A673 (cell line): ENCODE results near the gene PDE12. TPM values are rescaled to one million over a fixed set of nuclear protein-coding genes. Genes with fewer than 3 reads are reported as not detected.

Experiments used
- BruUV-seq: library from RNA; stranded (reverse); fragments of 400-500 nt; replicated peaks from 2 replicates; lab custom pipeline; 2021; lab: Mats Ljungman, UMichigan
- CTCF ChIA-PET: fragments of 300-600 bp; sonication (Branson Sonifier 250); formaldehyde crosslinking; loops from one replicate; lab custom pipeline; 2022; ENCODE audit warnings: antibody characterized with exemption; lab: Charles Lee
- POLR2A ChIA-PET: fragments of 300-600 bp; sonication (Branson Sonifier 250); formaldehyde crosslinking; loops from one replicate; lab custom pipeline; 2022; ENCODE audit warnings: antibody characterized with exemption; ENCODE audit not compliant: low non-redundant PET; lab: Charles Lee
- DNase-seq: peaks from one replicate; pipeline ENCODE4 v3.0.0-alpha.2; 2015; ENCODE audit warnings: low spot score
- H3K27ac ChIP-seq: fragments of 200-600 bp; sonication (generic); 2 replicates; pipeline ENCODE4 v1.5.1; 2016; ENCODE audit warnings: mixed run types, low read depth, mild to moderate bottlenecking, mixed read lengths, antibody characterized with exemption, low read length; ENCODE audit not compliant: poor library complexity, severe bottlenecking
- H3K27me3 ChIP-seq: fragments of 200-600 bp; sonication (generic); replicated peaks from 2 replicates; pipeline ENCODE4 v1.6.1; 2017; ENCODE audit warnings: mixed run types, low read depth, mild to moderate bottlenecking, mixed read lengths, antibody characterized with exemption, low read length; ENCODE audit not compliant: insufficient read depth, poor library complexity
- H3K36me3 ChIP-seq: fragments of 200-600 bp; sonication (generic); 2 replicates; pipeline ENCODE4 v1.6.1; 2016; ENCODE audit warnings: mixed run types, mild to moderate bottlenecking, mixed read lengths, antibody characterized with exemption, low read length; ENCODE audit not compliant: insufficient read depth, poor library complexity, severe bottlenecking
- H3K4me1 ChIP-seq: fragments of 200-600 bp; sonication (generic); 2 replicates; pipeline ENCODE4 v1.6.1; 2017; ENCODE audit warnings: mixed run types, mild to moderate bottlenecking, mixed read lengths, antibody characterized with exemption, low read length; ENCODE audit not compliant: insufficient read depth, poor library complexity, severe bottlenecking
- H3K4me3 ChIP-seq: fragments of 200-600 bp; sonication (generic); 2 replicates; pipeline ENCODE4 v1.5.1; 2016; ENCODE audit warnings: low read depth, mixed run types, mild to moderate bottlenecking, mixed read lengths, low read length; ENCODE audit not compliant: poor library complexity, severe bottlenecking
- H3K9me3 ChIP-seq: fragments of 200-600 bp; sonication (generic); 2 replicates; pipeline ENCODE4 v1.6.1; 2016; ENCODE audit warnings: mixed run types, low read depth, mild to moderate bottlenecking, mixed read lengths, antibody characterized with exemption, low read length; ENCODE audit not compliant: poor library complexity, severe bottlenecking
- CTCF ChIP-seq: fragments of 300-800, 200-600 bp; sonication (generic); conservative IDR thresholded peaks from 2 replicates; pipeline ENCODE4 v1.5.1; 2017; ENCODE audit warnings: low read depth, mild to moderate bottlenecking, antibody characterized with exemption, low read length, moderate library complexity, mixed read lengths
- EZH2 ChIP-seq: fragments of 200-600 bp; sonication (generic); IDR thresholded peaks from 2 replicates; pipeline ENCODE4 v1.6.1; 2017; ENCODE audit warnings: borderline replicate concordance, low read depth, mild to moderate bottlenecking, mixed read lengths, antibody characterized with exemption, low read length; ENCODE audit not compliant: poor library complexity, severe bottlenecking
- intact Hi-C: fragments of 100-400 bp; cut with micrococcal nuclease; formaldehyde crosslinking; loops from one replicate; pipeline ENCODE4 v1.10.0; 2022; ENCODE audit not compliant: unreplicated experiment
- total RNA-seq: library from RNA; stranded (reverse); gene quantifications from 2 replicates; pipeline ENCODE4 v1.2.3, GENCODE V29; 2021

The PDE12 gene
- total RNA-seq, 1 experiment from 2014 or later, result 15.3 TPM

- TF ChIP-seq EZH2 (no peak), CTCF (no peak)
- POLR2A ChIA-PET, result interaction anchor here (0.6 kb wide), 2 partner anchors 21 to 423 kb away, joined by 6 to 8 read pairs; partner anchors contain the start of gene ARF4
- H3K4me3 ChIP-seq, result no peak overlapping the region
- CTCF ChIA-PET, result no interaction called here
- no peaks in the 10 kb centered on the region for H3K9me3 ChIP-seq
- intact Hi-C loops, result no loop called here
- H3K4me1 ChIP-seq, result no peaks in the 10 kb centered on the region
- no peak overlapping the region for H3K27ac ChIP-seq
- BruUV-seq, result no TSS peak
- no peak for DNase-seq
- no peaks in the 10 kb centered on the region for H3K27me3 ChIP-seq
- H3K36me3 ChIP-seq, result peaks cover 12% of the 10 kb centered on the region
Observed at GRCh38 chr3:57575966-57576626, 20.0 kb downstream of the PDE12 start.

- H3K4me3 ChIP-seq, result no peak overlapping the region
- ChIA-PET POLR2A (interaction anchor here (0.6 kb wide), 1 partner anchor 8 kb away, joined by 10 read pairs; no protein-coding TSS in a partner anchor), CTCF (no interaction called here)
- H3K27ac ChIP-seq, result no peak overlapping the region
- H3K4me1 ChIP-seq, result no peaks in the 10 kb centered on the region
- no peaks in the 10 kb centered on the region for H3K27me3 ChIP-seq
- TF ChIP-seq CTCF, result no peak
- TF ChIP-seq EZH2, result no peak
- H3K36me3 ChIP-seq, result peaks cover 4% of the 10 kb centered on the region
- no peak for DNase-seq
- intact Hi-C loops, result no loop called here
- no TSS peak for BruUV-seq
- no peaks in the 10 kb centered on the region for H3K9me3 ChIP-seq
Observed at GRCh38 chr3:57577801-57578200, 21.7 kb downstream of the PDE12 start.

GRCh38 chr3:57582474-57583168 is 26.5 kb downstream of the PDE12 start:
- no peaks in the 10 kb centered on the region for H3K4me1 ChIP-seq
- POLR2A ChIA-PET, result no interaction called here
- no peak overlapping the region for H3K27ac ChIP-seq
- CTCF ChIA-PET, result no interaction called here
- H3K9me3 ChIP-seq, result no peaks in the 10 kb centered on the region
- BruUV-seq, result no TSS peak
- no peak overlapping the region for H3K4me3 ChIP-seq
- no peak for TF ChIP-seq EZH2
- no peak for TF ChIP-seq CTCF
- intact Hi-C loops, result no loop called here
- no peak for DNase-seq
- no peaks in the 10 kb centered on the region for H3K27me3 ChIP-seq
- H3K36me3 ChIP-seq, result peaks cover 3% of the 10 kb centered on the region
